Hematopoietic multipotent progenitor cell treated with erythropoietin and hydrocortisone succinate and interleukin-3 and kit ligand, for 15 days (in vitro differentiated cells): ENCODE data around the gene ANKRD33B.
"Not testable (repeated sequence)": the region's sequence is repeated elsewhere in the genome, so short reads cannot be mapped to it uniquely, and the experiment has no call there.

Experiments used
- DNase-seq: peaks from one replicate; pipeline ENCODE4 v3.0.0-alpha.2; 2015; ENCODE audit warnings: low spot score

The ANKRD33B gene

GRCh38 chr5:10594591-10595210, 30.8 kb downstream of the ANKRD33B start:
- DNase-seq, result no peak

- DNase-seq, result no peak
Measured at GRCh38 chr5:10595293-10595671, 31.4 kb downstream of the ANKRD33B start.

GRCh38 chr5:10595672-10596309, 31.9 kb downstream of the ANKRD33B start:
- DNase-seq, result peak; percentile 41

- no peak for DNase-seq
Measured at GRCh38 chr5:10596310-10596703, 32.4 kb downstream of the ANKRD33B start.

GRCh38 chr5:10596886-10597451, 33.1 kb downstream of the ANKRD33B start:
- DNase-seq, result no peak

- DNase-seq, result no peak
Measured at GRCh38 chr5:10599113-10599512, 35.2 kb downstream of the ANKRD33B start.

GRCh38 chr5:10599862-10600284, 36.0 kb downstream of the ANKRD33B start:
- DNase-seq, result no peak

GRCh38 chr5:10600626-10601245, 36.9 kb downstream of the ANKRD33B start:
- DNase-seq, result peak; percentile 66

- peak; percentile 70 for DNase-seq
Measured at GRCh38 chr5:10601246-10602030, 37.6 kb downstream of the ANKRD33B start.

GRCh38 chr5:10602031-10602806, 38.3 kb downstream of the ANKRD33B start:
- peak; percentile 90 for DNase-seq

- no peak for DNase-seq
Measured at GRCh38 chr5:10604975-10605374, 41.1 kb downstream of the ANKRD33B start.

- DNase-seq, result not testable (repeated sequence)
Measured at GRCh38 chr5:10606632-10607022, 42.8 kb downstream of the ANKRD33B start.

- peak; percentile 44 for DNase-seq
Measured at GRCh38 chr5:10607023-10607665, 43.3 kb downstream of the ANKRD33B start.

GRCh38 chr5:10607666-10608073, 43.8 kb downstream of the ANKRD33B start:
- DNase-seq, result peak; percentile 72

GRCh38 chr5:10608081-10608480, 44.2 kb downstream of the ANKRD33B start:
- not testable (repeated sequence) for DNase-seq

GRCh38 chr5:10610058-10610457, 46.2 kb downstream of the ANKRD33B start:
- DNase-seq, result no peak

- no peak for DNase-seq
Measured at GRCh38 chr5:10611290-10611689, 47.4 kb downstream of the ANKRD33B start.

- no peak for DNase-seq
Measured at GRCh38 chr5:10612251-10612650, 48.4 kb downstream of the ANKRD33B start.

GRCh38 chr5:10615693-10616092, 51.8 kb downstream of the ANKRD33B start:
- DNase-seq, result no peak

GRCh38 chr5:10617103-10617502, 53.2 kb downstream of the ANKRD33B start:
- no peak for DNase-seq

- no peak for DNase-seq
Measured at GRCh38 chr5:10618311-10618710, 54.4 kb downstream of the ANKRD33B start.
